GM19099 (cell line): ENCODE measurements around the gene EVC2.

Experiments
- POLR2A ChIP-seq: IDR thresholded peaks from 3 replicates; pipeline ENCODE4 v1.6.1; 2011; ENCODE audit warnings: low read depth; ENCODE audit not compliant: insufficient read length; ENCODE audit errors: extremely low read depth

The EVC2 gene

GRCh38 chr4:5524446-5525299, 183.7 kb downstream of the EVC2 start:
- TF ChIP-seq POLR2A: no peak

GRCh38 chr4:5517372-5517771, 191.0 kb downstream of the EVC2 start:
- TF ChIP-seq POLR2A: no peak

- TF ChIP-seq POLR2A: no peak
These were observed 192.7 kb downstream of the EVC2 start for GRCh38 chr4:5515646-5516045.
